ENCODE data around the gene ODAD4.
"Not testable (repeated sequence)": the region's sequence is repeated elsewhere in the genome, so short reads cannot be mapped to it uniquely, and the experiment has no call there.

The ODAD4 gene

GRCh38 chr17:41915020-41915419 lies 15.4 kb upstream of the ODAD4 start:
- DNase-seq: no peak

GRCh38 chr17:41915566-41915965 lies 14.9 kb upstream of the ODAD4 start:
- no peak for DNase-seq

GRCh38 chr17:41917192-41917591 lies 13.2 kb upstream of the ODAD4 start:
- DNase-seq: no peak

GRCh38 chr17:41917679-41918313 lies 12.6 kb upstream of the ODAD4 start:
- DNase-seq: peak; percentile 31

- DNase-seq: peak; percentile 92
Observed at GRCh38 chr17:41918314-41919164, 11.9 kb upstream of the ODAD4 start, which contains the start of gene ACLY. ACLY (minus strand) TSS chr17:41918951; CDS start chr17:41913873, 5,078 bp downstream.

- peak; percentile 10 for DNase-seq
Observed at GRCh38 chr17:41919165-41919817, 11.1 kb upstream of the ODAD4 start.

- DNase-seq: no peak
Observed at GRCh38 chr17:41919840-41920579, 10.4 kb upstream of the ODAD4 start.

- no peak for DNase-seq
Observed at GRCh38 chr17:41920580-41920955, 9.8 kb upstream of the ODAD4 start.

- no peak for DNase-seq
Observed at GRCh38 chr17:41925991-41926590, 4.3 kb upstream of the ODAD4 start.

- no peak for DNase-seq
Observed at GRCh38 chr17:41928693-41929251, 1.6 kb upstream of the ODAD4 start.

GRCh38 chr17:41930833-41931156 lies 378 bp downstream of the ODAD4 start:
- DNase-seq: not testable (repeated sequence)

- DNase-seq: not testable (repeated sequence)
Observed at GRCh38 chr17:41931715-41932114, 1.3 kb downstream of the ODAD4 start.

- DNase-seq: no peak
Observed at GRCh38 chr17:41932816-41933389, 2.5 kb downstream of the ODAD4 start.

GRCh38 chr17:41935641-41936040 lies 5.2 kb downstream of the ODAD4 start:
- no peak for DNase-seq

GRCh38 chr17:41937970-41938954 lies 7.8 kb downstream of the ODAD4 start:
- no peak for DNase-seq

GRCh38 chr17:41939044-41939692 lies 8.8 kb downstream of the ODAD4 start:
- no peak for DNase-seq

- no peak for DNase-seq
Observed at GRCh38 chr17:41939693-41940090, 9.3 kb downstream of the ODAD4 start.

- DNase-seq: no peak
Observed at GRCh38 chr17:41941168-41941567, 10.8 kb downstream of the ODAD4 start.

- no peak for DNase-seq
Observed at GRCh38 chr17:41942626-41943373, 12.4 kb downstream of the ODAD4 start.
